Breast epithelium (tissue), 3 donors: ENCODE measurements around the gene INCENP.
"Not testable (repeated sequence)": the region's sequence is repeated elsewhere in the genome, so short reads cannot be mapped to it uniquely, and the experiment has no call there.

Experiments
- CTCF ChIP-seq, 3 donors: fragments of 450-650 bp; IDR thresholded peaks; one replicate each; pipeline ENCODE4 v1.5.1; 2016 to 2017; ENCODE audit warnings: antibody characterized with exemption in 3 of 3, mild to moderate bottlenecking in 3 of 3, moderate library complexity in 3 of 3
- POLR2A ChIP-seq: fragments of 450-650 bp; IDR thresholded peaks from one replicate; pipeline ENCODE4 v1.6.1; 2016; ENCODE audit warnings: antibody characterized with exemption, mild to moderate bottlenecking, moderate library complexity
- POLR2AphosphoS5 ChIP-seq, 3 donors: sonication (generic); formaldehyde crosslinking; IDR thresholded peaks; one replicate each; pipeline ENCODE4 v1.6.1; 2017; ENCODE audit warnings: antibody characterized with exemption in 3 of 3

GRCh38 chr11:62195010-62195409 is 71.2 kb downstream of the INCENP start:
- TF ChIP-seq CTCF (IDR thresholded peaks at IDR 0.05); POLR2AphosphoS5 (IDR thresholded peaks at IDR 0.05); POLR2A: not testable (repeated sequence)
